ENCODE data around the gene FAM90A26.
"Not testable (repeated sequence)": the region's sequence is repeated elsewhere in the genome, so short reads cannot be mapped to it uniquely, and the experiment has no call there.

FAM90A26 gene

GRCh38 chr4:9160046-9160445, 10.2 kb upstream of the FAM90A26 start:
- not testable (repeated sequence) for DNase-seq

- not testable (repeated sequence) for DNase-seq
Measured at GRCh38 chr4:9165990-9166389, 4.2 kb upstream of the FAM90A26 start.

- DNase-seq = not testable (repeated sequence)
Measured at GRCh38 chr4:9210357-9210756, 40.1 kb downstream of the FAM90A26 start, which contains the start of gene USP17L10. USP17L10 (plus strand) TSS chr4:9210657; CDS start chr4:9210657, 0 bp downstream.

GRCh38 chr4:9214701-9215100, 44.5 kb downstream of the FAM90A26 start:
- not testable (repeated sequence) for DNase-seq

GRCh38 chr4:9215105-9215504, 44.9 kb downstream of the FAM90A26 start, which contains the start of gene USP17L11:
USP17L11 (plus strand) TSS chr4:9215405; CDS start chr4:9215405, 0 bp downstream.
- DNase-seq = not testable (repeated sequence)

GRCh38 chr4:9219852-9220251, 49.6 kb downstream of the FAM90A26 start, which contains the start of gene USP17L12:
USP17L12 (plus strand) TSS chr4:9220152; CDS start chr4:9220152, 0 bp downstream.
- not testable (repeated sequence) for DNase-seq

GRCh38 chr4:9224596-9224995, 54.4 kb downstream of the FAM90A26 start, which contains the start of gene USP17L13:
USP17L13 (plus strand) TSS chr4:9224896; CDS start chr4:9224896, 0 bp downstream.
- not testable (repeated sequence) for DNase-seq

Data from AML-193 (cell line).